ENCODE measurements around the gene TBC1D30. TPM values are rescaled to one million over a fixed set of nuclear protein-coding genes. Genes with fewer than 3 reads are reported as not detected.

The TBC1D30 gene
- total RNA-seq, 1 experiment from 2014 or later: 21.4 TPM

- Mint-ChIP-seq H3K4me3 (ENCODE audit: low read depth, unreplicated experiment) (no peak overlapping the region), H3K36me3 (ENCODE audit: insufficient read depth, unreplicated experiment) (no peaks in the 10 kb centered on the region)
- CTCF ChIA-PET: no interaction called here
Observed at GRCh38 chr12:64884728-64885127, 60.3 kb downstream of the TBC1D30 start.

GRCh38 chr12:64889434-64890216 is 65.2 kb downstream of the TBC1D30 start:
- Mint-ChIP-seq H3K27ac (ENCODE audit: unreplicated experiment) (peak overlapping the region; percentile 13), H3K9me3 (ENCODE audit: low read depth, unreplicated experiment) (no peaks in the 10 kb centered on the region), H3K36me3 (ENCODE audit: insufficient read depth, unreplicated experiment) (no peaks in the 10 kb centered on the region), H3K27me3 (ENCODE audit: unreplicated experiment) (no peaks in the 10 kb centered on the region), H3K4me1 (ENCODE audit: low read depth, unreplicated experiment) (peaks cover 16% of the 10 kb centered on the region), H3K4me3 (ENCODE audit: low read depth, unreplicated experiment) (peak overlapping the region; percentile 9)
- intact Hi-C loops (cut with micrococcal nuclease; ENCODE audit: unreplicated experiment): loop anchor here (2.0 kb wide), 2 partner anchors 93 to 233 kb away; no protein-coding TSS in a partner anchor
- DNase-seq: peak; percentile 24
- TF ChIP-seq, protein P1, sequence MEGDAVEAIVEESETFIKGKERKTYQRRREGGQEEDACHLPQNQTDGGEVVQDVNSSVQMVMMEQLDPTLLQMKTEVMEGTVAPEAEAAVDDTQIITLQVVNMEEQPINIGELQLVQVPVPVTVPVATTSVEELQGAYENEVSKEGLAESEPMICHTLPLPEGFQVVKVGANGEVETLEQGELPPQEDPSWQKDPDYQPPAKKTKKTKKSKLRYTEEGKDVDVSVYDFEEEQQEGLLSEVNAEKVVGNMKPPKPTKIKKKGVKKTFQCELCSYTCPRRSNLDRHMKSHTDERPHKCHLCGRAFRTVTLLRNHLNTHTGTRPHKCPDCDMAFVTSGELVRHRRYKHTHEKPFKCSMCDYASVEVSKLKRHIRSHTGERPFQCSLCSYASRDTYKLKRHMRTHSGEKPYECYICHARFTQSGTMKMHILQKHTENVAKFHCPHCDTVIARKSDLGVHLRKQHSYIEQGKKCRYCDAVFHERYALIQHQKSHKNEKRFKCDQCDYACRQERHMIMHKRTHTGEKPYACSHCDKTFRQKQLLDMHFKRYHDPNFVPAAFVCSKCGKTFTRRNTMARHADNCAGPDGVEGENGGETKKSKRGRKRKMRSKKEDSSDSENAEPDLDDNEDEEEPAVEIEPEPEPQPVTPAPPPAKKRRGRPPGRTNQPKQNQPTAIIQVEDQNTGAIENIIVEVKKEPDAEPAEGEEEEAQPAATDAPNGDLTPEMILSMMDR (IDR thresholded peaks at IDR 0.05; ENCODE audit: unreplicated experiment): no peak
- CTCF ChIA-PET: interaction anchor here (0.6 to 2.1 kb wide), 4 partner anchors 27 to 411 kb away, joined by 3 to 20 read pairs (median 4); no protein-coding TSS in a partner anchor
- no TSS peak for BruUV-seq (replicated peaks)

More at GRCh38 chr12:64884728-64885127, 60.3 kb downstream of the TBC1D30 start:
- Mint-ChIP-seq H3K4me1 (ENCODE audit: low read depth, unreplicated experiment) (peaks cover 2% of the 10 kb centered on the region), H3K9me3 (ENCODE audit: low read depth, unreplicated experiment) (no peaks in the 10 kb centered on the region), H3K27ac (ENCODE audit: unreplicated experiment) (no peak overlapping the region), H3K27me3 (ENCODE audit: unreplicated experiment) (no peaks in the 10 kb centered on the region)
- TF ChIP-seq, protein P1 (IDR thresholded peaks at IDR 0.05; ENCODE audit: unreplicated experiment): no peak
- BruUV-seq (replicated peaks): no TSS peak
- intact Hi-C loops (cut with micrococcal nuclease; ENCODE audit: unreplicated experiment): loop anchor here (2.0 kb wide), 1 partner anchor 398 kb away; no protein-coding TSS in a partner anchor
- DNase-seq: no peak

GRCh38 chr12:64890873-64891468 is 66.5 kb downstream of the TBC1D30 start:
- no peak overlapping the region for H3K4me3 Mint-ChIP-seq (ENCODE audit: low read depth, unreplicated experiment)
- no TSS peak for BruUV-seq (replicated peaks)
- TF ChIP-seq, protein P1 (IDR thresholded peaks at IDR 0.05; ENCODE audit: unreplicated experiment): peak; percentile 64
- CTCF ChIA-PET: interaction anchor here (0.6 to 2.1 kb wide), 5 partner anchors 9 to 341 kb away, joined by 3 to 20 read pairs (median 5); no protein-coding TSS in a partner anchor
- H3K36me3 Mint-ChIP-seq (ENCODE audit: insufficient read depth, unreplicated experiment): no peaks in the 10 kb centered on the region
- DNase-seq: peak; percentile 19
- intact Hi-C loops (cut with micrococcal nuclease; ENCODE audit: unreplicated experiment): loop anchor here (1.0 to 2.0 kb wide), 5 partner anchors 94 to 341 kb away; no protein-coding TSS in a partner anchor
- no peaks in the 10 kb centered on the region for H3K27me3 Mint-ChIP-seq (ENCODE audit: unreplicated experiment)
- peaks cover 16% of the 10 kb centered on the region for H3K4me1 Mint-ChIP-seq (ENCODE audit: low read depth, unreplicated experiment)
- H3K9me3 Mint-ChIP-seq (ENCODE audit: low read depth, unreplicated experiment): no peaks in the 10 kb centered on the region
- H3K27ac Mint-ChIP-seq (ENCODE audit: unreplicated experiment): no peak overlapping the region

GRCh38 chr12:64891629-64892028 is 67.2 kb downstream of the TBC1D30 start:
- intact Hi-C loops (cut with micrococcal nuclease; ENCODE audit: unreplicated experiment): loop anchor here (1.0 to 2.0 kb wide), 5 partner anchors 95 to 341 kb away; no protein-coding TSS in a partner anchor
- H3K9me3 Mint-ChIP-seq (ENCODE audit: low read depth, unreplicated experiment): no peaks in the 10 kb centered on the region
- no TSS peak for BruUV-seq (replicated peaks)
- CTCF ChIA-PET: interaction anchor here (0.7 to 2.1 kb wide), 5 partner anchors 90 to 341 kb away, joined by 3 to 20 read pairs (median 5); no protein-coding TSS in a partner anchor
- no peaks in the 10 kb centered on the region for H3K36me3 Mint-ChIP-seq (ENCODE audit: insufficient read depth, unreplicated experiment)
- H3K4me1 Mint-ChIP-seq (ENCODE audit: low read depth, unreplicated experiment): peaks cover 16% of the 10 kb centered on the region
- TF ChIP-seq, protein P1 (IDR thresholded peaks at IDR 0.05; ENCODE audit: unreplicated experiment): no peak
- H3K27ac Mint-ChIP-seq (ENCODE audit: unreplicated experiment): no peak overlapping the region
- no peak for DNase-seq
- H3K4me3 Mint-ChIP-seq (ENCODE audit: low read depth, unreplicated experiment): no peak overlapping the region
- H3K27me3 Mint-ChIP-seq (ENCODE audit: unreplicated experiment): no peaks in the 10 kb centered on the region

Measured in Calu3 (cell line).